Progenitor cell of endocrine pancreas (in vitro differentiated cells): ENCODE data around the gene ARL2BP. TPM values are rescaled to one million over a fixed set of nuclear protein-coding genes. Genes with fewer than 3 reads are reported as not detected.
"Not testable (repeated sequence)": the region's sequence is repeated elsewhere in the genome, so short reads cannot be mapped to it uniquely, and the experiment has no call there.

Source experiments
- DNase-seq: peaks from one replicate; pipeline ENCODE4 v3.0.0; 2021; ENCODE audit warnings: low spot score; ENCODE audit not compliant: unreplicated experiment
- H3K27ac Mint-ChIP-seq: 2 replicates; pipeline ENCODE4 v1.8.0; 2021; ENCODE audit warnings: mild to moderate bottlenecking, moderate library complexity, mixed read lengths
- H3K27me3 Mint-ChIP-seq: 2 replicates; pipeline ENCODE4 v1.8.0; 2021; ENCODE audit warnings: mixed read lengths
- H3K36me3 Mint-ChIP-seq: 2 replicates; pipeline ENCODE4 v1.8.0; 2022; ENCODE audit warnings: mixed read lengths; ENCODE audit not compliant: insufficient read depth
- H3K4me1 Mint-ChIP-seq: 2 replicates; pipeline ENCODE4 v1.8.0; 2021; ENCODE audit warnings: low read depth, mixed read lengths
- H3K4me3 Mint-ChIP-seq: 2 replicates; pipeline ENCODE4 v1.8.0; 2021; ENCODE audit warnings: low read depth, mild to moderate bottlenecking, moderate library complexity, mixed read lengths
- H3K9me3 Mint-ChIP-seq: 2 replicates; pipeline ENCODE4 v1.8.0; 2021; ENCODE audit warnings: low read depth, mixed read lengths
- CTCF ChIP-seq: fragments of 200-600 bp; sonication (generic); IDR thresholded peaks from one replicate; pipeline ENCODE4 v1.5.0; 2021; ENCODE audit warnings: antibody characterized with exemption, mild to moderate bottlenecking; ENCODE audit not compliant: unreplicated experiment
- total RNA-seq: library from RNA; stranded (reverse); gene quantifications from 2 replicates; pipeline ENCODE4 v1.2.1, GENCODE V29; 2021

ARL2BP gene
- total RNA-seq, 1 donor from 2014 or later = 40.7 TPM

GRCh38 chr16:57264381-57264780 is 19.3 kb downstream of the ARL2BP start:
- H3K4me1 Mint-ChIP-seq = peaks cover 25% of the 10 kb centered on the region
- no peaks in the 10 kb centered on the region for H3K36me3 Mint-ChIP-seq
- H3K27ac Mint-ChIP-seq = no peak overlapping the region
- no peaks in the 10 kb centered on the region for H3K27me3 Mint-ChIP-seq
- no peak for TF ChIP-seq CTCF
- H3K9me3 Mint-ChIP-seq = no peaks in the 10 kb centered on the region
- DNase-seq = no peak
- H3K4me3 Mint-ChIP-seq = no peak overlapping the region

- Mint-ChIP-seq H3K36me3 (no peaks in the 10 kb centered on the region), H3K9me3 (no peaks in the 10 kb centered on the region), H3K4me3 (no peak overlapping the region), H3K27me3 (no peaks in the 10 kb centered on the region), H3K4me1 (peaks cover 25% of the 10 kb centered on the region), H3K27ac (no peak overlapping the region)
- no peak for DNase-seq
- no peak for TF ChIP-seq CTCF
Measured at GRCh38 chr16:57264950-57265371, 19.9 kb downstream of the ARL2BP start.

GRCh38 chr16:57265850-57266530 is 20.9 kb downstream of the ARL2BP start:
- no peak overlapping the region for H3K4me3 Mint-ChIP-seq
- peak overlapping the region; percentile 10 for H3K27ac Mint-ChIP-seq
- H3K9me3 Mint-ChIP-seq = no peaks in the 10 kb centered on the region
- no peaks in the 10 kb centered on the region for H3K27me3 Mint-ChIP-seq
- no peak for TF ChIP-seq CTCF
- peaks cover 20% of the 10 kb centered on the region for H3K4me1 Mint-ChIP-seq
- no peak for DNase-seq
- H3K36me3 Mint-ChIP-seq = no peaks in the 10 kb centered on the region

- peaks cover 20% of the 10 kb centered on the region for H3K4me1 Mint-ChIP-seq
- H3K4me3 Mint-ChIP-seq = no peak overlapping the region
- no peak overlapping the region for H3K27ac Mint-ChIP-seq
- H3K27me3 Mint-ChIP-seq = no peaks in the 10 kb centered on the region
- no peak for DNase-seq
- H3K36me3 Mint-ChIP-seq = no peaks in the 10 kb centered on the region
- H3K9me3 Mint-ChIP-seq = no peaks in the 10 kb centered on the region
- TF ChIP-seq CTCF = no peak
Measured at GRCh38 chr16:57266531-57267260, 21.6 kb downstream of the ARL2BP start.

- H3K27ac Mint-ChIP-seq, H3K36me3 Mint-ChIP-seq, H3K9me3 Mint-ChIP-seq, DNase-seq, H3K4me3 Mint-ChIP-seq, H3K27me3 Mint-ChIP-seq: not testable (repeated sequence)
- H3K4me1 Mint-ChIP-seq = peaks cover 20% of the 10 kb centered on the region
Measured at GRCh38 chr16:57267343-57267742, 22.3 kb downstream of the ARL2BP start.
